ENCODE measurements around the gene CTSH. TPM values are rescaled to one million over a fixed set of nuclear protein-coding genes. Genes with fewer than 3 reads are reported as not detected.

The CTSH gene
- total and polyA plus RNA-seq, 2 donors (not counting 1 experiment from before 2014, with no cell fraction given) = 5.3 to 6.9 TPM

- Histone ChIP-seq H3K27me3 (ENCODE audit: control insufficient read depth, insufficient read depth, low read length) (no peaks in the 10 kb centered on the region), H4K20me1 (ENCODE audit: control insufficient read depth, extremely low read depth, insufficient read depth, low read length) (no peaks in the 10 kb centered on the region), H3K4me3 (replicated peaks in 1 of 4; ENCODE audit: control extremely low read depth in 1 of 4, insufficient read depth in 1 of 4, low read depth in 3 of 4, low read length in 4 of 4) (no peak overlapping the region), H3K9ac (ENCODE audit: insufficient read depth, low read length) (no peak overlapping the region), H3K9me3 (ENCODE audit: control insufficient read depth, insufficient read depth, low read depth, low read length) (no peaks in the 10 kb centered on the region), H3K4me2 (ENCODE audit: extremely low read depth, insufficient read depth, low read length) (no peak overlapping the region), H3K4me1 (ENCODE audit: control insufficient read depth, extremely low read depth, insufficient read depth, low read length) (no peaks in the 10 kb centered on the region), H3K27ac (ENCODE audit: insufficient read depth, low read length) (no peak overlapping the region), H3K36me3 (ENCODE audit: control insufficient read depth, insufficient read depth, low read length) (peaks cover 15% of the 10 kb centered on the region), H2AFZ (ENCODE audit: low read length) (no peak overlapping the region), H3K79me2 (ENCODE audit: control insufficient read depth, insufficient read depth, low read length) (no peaks in the 10 kb centered on the region)
- no peak for DNase-seq (ENCODE audit: low read depth in 2 of 2)
- no peak for TF ChIP-seq CTCF (conservative IDR thresholded peaks at IDR 0.05 in 1 of 2, IDR thresholded peaks at IDR 0.05 in 1 of 2; ENCODE audit: low read depth in 1 of 2, low read length in 2 of 2)
- TF ChIP-seq EZH2 (IDR thresholded peaks at IDR 0.05; ENCODE audit: low read length, missing control alignments) = no peak
These were observed 21.8 kb downstream of the CTSH start for GRCh38 chr15:78923015-78923414.

GRCh38 chr15:78922527-78922926 is 22.3 kb downstream of the CTSH start:
- Histone ChIP-seq H3K4me3 (replicated peaks in 1 of 4; ENCODE audit: control extremely low read depth in 1 of 4, insufficient read depth in 1 of 4, low read depth in 3 of 4, low read length in 4 of 4) (no peak overlapping the region), H3K9ac (ENCODE audit: insufficient read depth, low read length) (no peak overlapping the region), H3K79me2 (ENCODE audit: control insufficient read depth, insufficient read depth, low read length) (no peaks in the 10 kb centered on the region), H3K4me2 (ENCODE audit: extremely low read depth, insufficient read depth, low read length) (no peak overlapping the region), H3K9me3 (ENCODE audit: control insufficient read depth, insufficient read depth, low read depth, low read length) (no peaks in the 10 kb centered on the region), H3K27ac (ENCODE audit: insufficient read depth, low read length) (no peak overlapping the region), H3K27me3 (ENCODE audit: control insufficient read depth, insufficient read depth, low read length) (no peaks in the 10 kb centered on the region), H3K36me3 (ENCODE audit: control insufficient read depth, insufficient read depth, low read length) (peaks cover 15% of the 10 kb centered on the region), H2AFZ (ENCODE audit: low read length) (no peak overlapping the region), H4K20me1 (ENCODE audit: control insufficient read depth, extremely low read depth, insufficient read depth, low read length) (no peaks in the 10 kb centered on the region), H3K4me1 (ENCODE audit: control insufficient read depth, extremely low read depth, insufficient read depth, low read length) (no peaks in the 10 kb centered on the region)
- no peak for DNase-seq (ENCODE audit: low read depth in 2 of 2)
- TF ChIP-seq EZH2 (IDR thresholded peaks at IDR 0.05; ENCODE audit: low read length, missing control alignments) = no peak
- no peak for TF ChIP-seq CTCF (conservative IDR thresholded peaks at IDR 0.05 in 1 of 2, IDR thresholded peaks at IDR 0.05 in 1 of 2; ENCODE audit: low read depth in 1 of 2, low read length in 2 of 2)

GRCh38 chr15:78921940-78922339 is 22.9 kb downstream of the CTSH start:
- TF ChIP-seq EZH2 (IDR thresholded peaks at IDR 0.05; ENCODE audit: low read length, missing control alignments) = no peak

More at GRCh38 chr15:78921940-78922339, 22.9 kb downstream of the CTSH start:
- peaks cover under 1% of the 10 kb centered on the region for H3K4me1 ChIP-seq (ENCODE audit: control insufficient read depth, extremely low read depth, insufficient read depth, low read length)
- H3K4me3 ChIP-seq (replicated peaks in 1 of 4; ENCODE audit: control extremely low read depth in 1 of 4, insufficient read depth in 1 of 4, low read depth in 3 of 4, low read length in 4 of 4) = no peak overlapping the region
- no peaks in the 10 kb centered on the region for H3K79me2 ChIP-seq (ENCODE audit: control insufficient read depth, insufficient read depth, low read length)
- H2AFZ ChIP-seq (ENCODE audit: low read length) = no peak overlapping the region
- no peak overlapping the region for H3K9ac ChIP-seq (ENCODE audit: insufficient read depth, low read length)
- no peaks in the 10 kb centered on the region for H3K27me3 ChIP-seq (ENCODE audit: control insufficient read depth, insufficient read depth, low read length)
- no peaks in the 10 kb centered on the region for H3K9me3 ChIP-seq (ENCODE audit: control insufficient read depth, insufficient read depth, low read depth, low read length)
- peaks cover 15% of the 10 kb centered on the region for H3K36me3 ChIP-seq (ENCODE audit: control insufficient read depth, insufficient read depth, low read length)
- no peak for DNase-seq (ENCODE audit: low read depth in 2 of 2)
- H4K20me1 ChIP-seq (ENCODE audit: control insufficient read depth, extremely low read depth, insufficient read depth, low read length) = no peaks in the 10 kb centered on the region
- H3K27ac ChIP-seq (ENCODE audit: insufficient read depth, low read length) = no peak overlapping the region
- H3K4me2 ChIP-seq (ENCODE audit: extremely low read depth, insufficient read depth, low read length) = no peak overlapping the region
